Stimulated activated CD8-positive, alpha-beta memory T cell treated with anti-CD3 and anti-CD28 coated beads, Interleukin-12 subunit alpha, Interleukin-12 subunit beta, amount 100 ng/mL, for 24 hours (primary cell): Measurements from ENCODE around the gene KRTAP10-6.
"Not testable (repeated sequence)": the region's sequence is repeated elsewhere in the genome, so short reads cannot be mapped to it uniquely, and the experiment has no call there.

Experiments used
- DNase-seq: peaks from one replicate; pipeline ENCODE4 v3.0.0-alpha.2; 2020; ENCODE audit errors: extremely low read depth

The KRTAP10-6 gene

DNA sequence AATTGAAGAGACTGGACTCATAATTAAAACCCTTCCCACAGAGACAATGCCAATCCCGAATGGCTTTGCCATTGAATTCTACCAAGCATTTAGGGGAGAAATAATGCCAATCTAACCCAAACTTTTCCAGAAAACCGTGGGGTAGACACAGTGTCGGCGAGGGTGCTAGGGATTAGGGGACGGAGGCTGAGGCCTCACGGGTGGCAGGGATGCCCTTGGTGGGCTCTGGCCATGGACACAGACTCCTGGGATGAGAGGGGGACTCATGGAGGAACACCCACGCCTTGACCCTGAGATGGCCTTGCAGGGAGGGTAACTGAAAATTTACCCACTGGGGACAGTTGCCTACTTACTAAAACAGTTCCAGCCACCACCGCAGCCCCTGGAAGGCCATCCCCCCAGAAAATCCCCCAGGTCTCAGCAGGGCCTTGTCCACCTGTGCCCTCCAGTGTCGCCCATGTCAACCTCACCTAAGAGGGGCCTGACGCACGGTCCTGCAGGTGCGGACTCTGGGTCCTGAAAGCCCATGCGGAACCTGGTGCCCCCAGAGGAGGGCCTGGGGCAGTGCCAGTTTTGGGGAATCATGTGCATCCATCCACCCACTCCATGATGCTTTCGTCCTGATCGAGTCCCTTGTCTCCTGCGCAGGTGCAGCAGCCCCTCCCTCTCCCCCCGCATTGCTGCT, 13.8 kb downstream of the KRTAP10-6 start:
- DNase-seq, result no peak

DNA sequence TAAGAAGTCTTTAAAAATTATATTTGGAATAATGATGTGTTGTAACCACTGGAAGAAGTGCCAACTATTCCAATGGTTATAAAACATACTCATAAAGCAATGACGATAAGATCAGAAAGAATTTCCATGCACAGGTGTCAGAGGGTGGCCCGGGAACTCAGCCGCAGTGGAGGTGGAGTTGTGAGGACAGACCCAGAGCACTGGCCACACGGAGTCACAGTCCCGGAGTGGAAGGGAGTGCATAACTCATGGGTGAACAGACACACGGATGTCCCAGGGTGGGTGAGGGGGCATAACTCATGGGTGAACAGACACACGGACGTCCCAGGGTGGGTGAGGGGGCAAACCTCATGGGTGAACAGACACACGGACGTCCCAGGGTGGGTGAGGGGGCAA, 16.3 kb downstream of the KRTAP10-6 start:
- DNase-seq, result no peak

- DNase-seq, result no peak
These were observed 16.8 kb downstream of the KRTAP10-6 start for GRCh38 chr21:44575307-44576024.

GRCh38 chr21:44574457-44575306, 17.6 kb downstream of the KRTAP10-6 start:
- DNase-seq, result no peak

GRCh38 chr21:44573630-44574456, 18.5 kb downstream of the KRTAP10-6 start, which contains the start of gene KRTAP10-4:
Gene KRTAP10-4 (plus strand): TSS chr21:44573729. CDS start chr21:44573759, 30 bp downstream.
- DNase-seq, result not testable (repeated sequence)

DNA sequence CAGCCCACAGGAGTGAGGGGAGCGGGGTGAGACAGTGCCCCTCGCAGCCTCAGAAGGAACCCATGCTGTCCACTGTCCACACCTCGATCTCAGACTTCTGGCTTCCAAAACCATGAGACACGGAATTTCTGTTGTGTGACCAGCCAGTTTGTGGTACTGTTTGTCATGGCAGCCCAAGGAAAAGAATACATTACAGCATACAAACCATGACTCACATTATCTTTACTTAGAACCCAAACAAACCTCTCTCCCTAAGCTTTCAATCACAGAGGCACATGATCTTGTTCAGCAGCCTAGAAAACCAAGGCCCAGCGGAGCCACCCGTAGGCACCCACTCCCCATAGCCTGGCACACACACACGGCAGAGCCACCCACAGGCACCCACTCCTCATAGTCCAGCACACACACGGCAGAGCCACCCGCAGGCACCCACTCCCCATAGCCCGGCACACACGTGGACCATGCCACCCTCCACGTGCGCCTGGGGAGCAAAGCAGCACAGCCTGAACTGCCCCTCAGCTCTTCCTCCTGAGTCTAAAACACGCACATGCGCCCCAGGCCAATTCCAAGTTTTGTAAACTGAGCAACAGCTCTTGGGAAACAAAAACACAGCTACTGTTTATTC, 19.2 kb downstream of the KRTAP10-6 start:
- no peak for DNase-seq

- no peak for DNase-seq
These were observed 20.2 kb downstream of the KRTAP10-6 start for GRCh38 chr21:44571844-44572782.

DNA sequence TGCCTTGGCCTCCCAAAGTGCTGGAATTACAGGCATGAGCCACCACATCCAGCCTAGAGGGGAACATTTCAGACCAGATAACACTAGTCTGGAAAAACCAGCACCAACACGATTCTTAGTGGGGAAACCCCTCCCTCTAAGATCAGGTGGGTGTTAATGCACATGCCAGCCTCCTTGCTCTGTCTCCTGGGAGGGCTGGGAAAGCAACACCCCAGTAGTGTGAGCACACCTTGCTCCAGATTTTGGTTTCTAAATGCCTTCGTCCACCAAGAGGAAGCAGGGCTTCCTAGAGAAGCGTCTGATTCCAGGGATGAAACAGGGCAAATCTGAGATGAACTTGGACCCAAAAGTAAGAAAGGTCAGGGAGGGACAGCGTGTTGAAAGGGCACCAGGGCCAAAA, 21.0 kb downstream of the KRTAP10-6 start:
- no peak for DNase-seq

DNA sequence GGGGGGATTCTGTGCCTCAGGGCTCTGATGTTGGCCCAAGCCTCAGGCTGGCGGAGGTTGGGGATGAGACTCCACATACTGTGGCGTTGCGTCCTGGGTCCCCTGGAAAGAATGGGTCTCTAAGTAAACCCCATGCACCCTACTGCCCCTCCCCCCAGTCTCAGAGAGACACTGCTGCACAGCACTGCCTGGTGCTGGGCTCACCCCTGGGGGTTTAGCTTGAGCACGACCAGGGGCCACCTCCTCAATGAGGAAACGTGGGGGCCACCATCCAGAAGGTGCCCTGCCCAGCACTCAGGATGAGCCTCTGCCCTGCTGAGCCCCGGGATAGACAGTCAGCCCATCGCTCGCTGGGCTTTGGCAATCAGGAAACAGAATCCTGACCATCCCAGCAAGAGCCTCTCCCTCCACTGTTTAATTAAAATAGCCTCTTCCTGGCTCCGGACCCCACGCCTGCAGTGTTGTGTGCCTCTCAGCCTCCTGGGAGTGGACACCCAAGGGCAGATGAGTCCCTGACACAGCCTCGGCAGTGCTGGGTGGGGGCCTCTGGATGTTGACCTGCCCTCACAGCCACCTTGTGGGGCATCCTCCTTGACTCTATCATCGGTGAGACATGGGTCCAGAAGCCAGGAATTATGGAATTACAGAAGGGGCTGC, 22.3 kb downstream of the KRTAP10-6 start:
- DNase-seq, result no peak

DNA sequence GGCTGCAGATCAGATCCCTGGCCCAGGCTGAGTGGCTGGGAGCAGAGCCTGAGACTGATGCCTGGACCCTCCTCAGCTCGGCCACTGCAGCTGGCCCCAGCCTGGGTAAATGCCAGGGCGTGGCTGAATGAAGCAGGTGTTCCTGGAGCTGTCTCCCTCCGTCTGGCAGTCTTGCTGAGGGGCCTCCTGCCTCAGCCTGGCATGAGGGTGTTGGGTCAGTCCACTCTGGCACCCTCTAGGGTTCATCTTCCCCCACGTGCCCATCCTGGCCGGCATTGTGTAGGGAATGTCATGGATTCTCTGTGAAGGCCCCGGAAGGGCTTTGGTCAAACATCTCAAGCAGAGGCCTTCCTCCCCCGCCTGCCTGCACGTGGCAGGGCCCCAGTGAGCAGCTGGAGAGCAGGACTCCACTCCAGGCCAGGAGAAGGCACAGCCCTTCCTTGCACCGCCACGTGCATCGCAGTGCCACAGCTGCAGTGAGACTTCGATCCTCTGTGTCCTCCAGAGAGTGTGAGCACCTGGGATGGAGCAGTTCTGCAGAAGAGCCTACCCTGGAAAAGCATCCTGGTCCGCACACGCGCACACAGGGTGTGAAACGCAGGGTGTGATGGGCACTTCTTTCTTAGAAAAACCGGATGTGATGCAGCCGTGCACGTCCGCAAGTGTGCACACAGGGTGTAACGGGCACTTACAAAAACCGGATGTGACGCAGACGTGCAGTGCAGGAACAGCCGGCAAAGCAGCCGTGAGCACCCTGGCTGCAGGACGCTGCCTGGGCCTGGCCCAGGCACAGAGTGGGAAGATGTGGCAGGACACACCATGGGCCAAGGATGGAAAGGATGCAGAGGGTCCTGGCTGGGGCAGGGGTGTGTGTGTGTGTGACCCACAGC, 23.4 kb downstream of the KRTAP10-6 start:
- no peak for DNase-seq

- no peak for DNase-seq
These were observed 24.0 kb downstream of the KRTAP10-6 start for GRCh38 chr21:44568261-44568660.

- DNase-seq, result no peak
These were observed 24.7 kb downstream of the KRTAP10-6 start for GRCh38 chr21:44567481-44568171.

GRCh38 chr21:44566403-44566802, 25.9 kb downstream of the KRTAP10-6 start:
- DNase-seq, result no peak

DNA sequence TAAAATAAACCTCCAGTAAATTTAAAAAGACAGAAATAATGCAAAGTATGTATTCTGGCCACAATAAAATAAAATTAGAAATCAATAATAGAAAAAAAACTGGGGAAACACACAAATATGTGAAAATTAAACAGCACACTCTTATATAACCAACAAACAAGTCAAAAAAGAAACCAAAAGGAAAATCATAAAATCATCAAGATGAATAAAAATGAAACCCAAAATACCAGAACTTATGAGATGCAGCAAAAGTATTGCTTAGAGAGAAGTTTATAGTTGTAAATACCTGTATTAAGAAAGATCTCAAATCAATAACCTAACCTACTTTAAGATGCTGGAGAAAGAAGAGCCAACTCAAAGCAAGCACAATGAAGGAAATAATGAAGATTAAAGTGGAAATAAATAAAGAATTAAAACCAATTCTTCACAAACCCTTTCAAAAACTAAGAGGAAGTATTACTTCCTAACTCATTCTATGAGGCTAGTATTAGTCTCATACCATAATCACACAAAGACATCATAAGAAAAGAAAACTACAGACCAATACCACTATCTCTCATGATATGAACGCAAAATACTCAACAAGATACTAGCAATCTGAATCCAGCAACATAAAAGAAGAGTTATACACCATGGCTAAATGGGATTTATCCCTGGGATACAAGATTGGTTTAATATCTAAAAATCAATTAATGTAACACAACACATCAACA, 27.3 kb downstream of the KRTAP10-6 start:
- no peak for DNase-seq

DNA sequence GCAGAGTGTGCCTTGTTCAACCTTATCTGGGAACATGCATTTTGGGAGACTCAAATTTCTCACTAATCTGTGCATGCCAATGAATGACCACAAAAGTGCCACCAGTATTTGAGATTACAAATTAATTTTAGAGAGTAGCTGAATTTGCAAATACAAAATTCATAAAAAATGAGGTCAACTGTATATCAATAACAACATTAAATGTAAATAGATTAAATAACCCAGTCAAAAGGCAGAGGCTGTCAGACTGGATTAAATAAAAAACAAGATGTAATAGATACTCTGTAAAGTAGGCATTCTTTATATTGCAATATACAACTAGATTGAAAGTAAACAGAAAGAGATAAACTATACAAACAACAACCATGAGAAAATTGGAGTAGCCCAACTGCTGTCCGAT, 28.2 kb downstream of the KRTAP10-6 start:
- no peak for DNase-seq

- DNase-seq, result no peak
These were observed 33.6 kb downstream of the KRTAP10-6 start, which contains the start of gene KRTAP10-3 for GRCh38 chr21:44558695-44559094. Gene KRTAP10-3 (minus strand): TSS chr21:44558795. CDS start chr21:44558715, 80 bp downstream.

DNA sequence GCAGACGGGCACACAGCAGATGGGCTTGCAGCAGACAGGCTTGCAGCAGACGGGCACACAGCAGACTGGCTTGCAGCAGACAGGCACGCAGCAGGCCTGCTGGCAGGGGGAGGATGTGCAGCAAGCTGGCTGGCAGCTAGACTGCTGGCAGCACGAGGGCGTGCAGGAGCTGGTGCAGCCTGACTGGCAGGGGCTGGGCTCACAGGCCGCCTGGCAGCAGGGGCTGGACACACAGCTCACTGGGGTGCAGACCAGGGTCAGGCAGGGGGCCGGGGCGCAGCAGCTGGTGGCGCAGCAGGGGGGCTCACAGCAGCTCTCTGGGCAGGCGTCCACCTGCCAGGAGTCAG, 34.0 kb downstream of the KRTAP10-6 start:
- DNase-seq, result not testable (repeated sequence)
